GM21526 (cell line): ENCODE measurements around the gene WDR33.

Experiments
- ATAC-seq: cut with Tn5 transposase; IDR thresholded peaks from one replicate; pipeline ENCODE4 v1.9.1; 2021; ENCODE audit warnings: moderate library complexity; ENCODE audit not compliant: unreplicated experiment, low FRiP score

Gene WDR33

GRCh38 chr2:127661072-127661649, 149.8 kb downstream of the WDR33 start:
- ATAC-seq: no peak

DNA sequence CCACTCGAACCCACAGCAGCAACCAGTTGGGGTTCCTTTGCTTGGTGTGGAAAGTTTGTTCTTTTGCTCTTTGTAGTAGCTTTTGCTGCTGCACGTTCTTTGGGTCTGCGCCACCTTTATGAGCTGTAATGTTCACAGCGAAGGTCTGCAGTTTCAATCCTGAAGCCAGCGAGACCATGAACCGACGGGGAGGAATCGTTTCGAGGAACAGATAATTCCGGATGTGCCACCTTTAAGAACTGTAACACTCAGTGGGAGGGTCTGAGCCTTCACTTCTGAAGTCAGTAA, 150.7 kb downstream of the WDR33 start:
- ATAC-seq: no peak

- no peak for ATAC-seq
Observed at GRCh38 chr2:127659408-127660290, 151.3 kb downstream of the WDR33 start.

- ATAC-seq: no peak
Observed at GRCh38 chr2:127658641-127659407, 152.1 kb downstream of the WDR33 start.

DNA sequence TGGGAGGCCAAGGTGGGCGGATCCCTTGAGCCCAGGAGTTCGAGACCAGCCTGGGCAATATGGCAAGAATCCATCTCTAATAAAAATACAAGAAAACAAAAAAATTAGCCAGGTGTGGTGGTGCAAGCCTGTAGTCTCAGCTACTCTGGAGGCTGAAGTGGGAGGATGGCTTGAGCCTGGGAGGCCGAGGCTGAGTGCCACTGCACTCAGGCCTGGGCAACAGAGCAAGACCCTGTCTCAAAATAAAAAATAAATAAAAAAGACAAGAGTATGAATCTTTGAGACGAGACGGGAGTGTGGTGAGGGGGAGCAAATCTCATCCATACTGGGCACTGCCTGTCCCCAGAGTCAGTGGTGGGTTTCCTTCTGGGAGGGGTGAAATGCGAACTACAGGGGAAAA, 152.8 kb downstream of the WDR33 start:
- ATAC-seq: no peak

GRCh38 chr2:127657232-127657595, 153.8 kb downstream of the WDR33 start:
- ATAC-seq: no peak

DNA sequence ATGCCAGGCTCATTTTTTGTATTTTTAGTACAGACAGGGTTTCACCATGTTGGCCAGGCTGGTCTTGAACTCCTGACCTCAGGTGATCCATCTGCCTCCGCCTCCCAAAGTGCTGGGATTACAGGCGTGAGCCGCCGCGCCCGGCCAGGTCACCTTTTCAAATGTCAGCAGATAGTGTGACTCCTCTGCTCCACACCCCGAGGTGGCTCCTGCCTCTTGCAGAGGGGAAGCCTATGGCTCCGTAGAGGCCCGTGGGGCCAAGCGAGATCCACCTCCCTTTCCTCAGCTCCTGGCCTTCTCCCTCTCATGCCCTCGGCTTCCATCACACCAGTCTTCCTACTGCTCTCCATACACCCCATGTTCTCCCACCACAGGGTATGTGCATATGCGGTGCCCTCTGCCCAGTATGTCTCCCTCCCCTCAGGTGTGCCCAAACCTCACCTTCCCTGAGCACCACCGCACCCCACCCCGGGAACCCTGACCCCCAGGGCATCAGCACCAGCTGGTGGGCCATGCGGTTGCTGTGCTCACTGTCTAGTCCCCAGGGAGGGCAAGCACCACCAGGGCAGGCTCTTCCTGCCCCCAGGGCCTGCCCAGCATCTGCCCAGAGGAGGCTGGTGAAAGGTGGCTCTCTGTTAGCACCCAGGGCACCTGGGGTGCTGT, 154.3 kb downstream of the WDR33 start:
- ATAC-seq: no peak

DNA sequence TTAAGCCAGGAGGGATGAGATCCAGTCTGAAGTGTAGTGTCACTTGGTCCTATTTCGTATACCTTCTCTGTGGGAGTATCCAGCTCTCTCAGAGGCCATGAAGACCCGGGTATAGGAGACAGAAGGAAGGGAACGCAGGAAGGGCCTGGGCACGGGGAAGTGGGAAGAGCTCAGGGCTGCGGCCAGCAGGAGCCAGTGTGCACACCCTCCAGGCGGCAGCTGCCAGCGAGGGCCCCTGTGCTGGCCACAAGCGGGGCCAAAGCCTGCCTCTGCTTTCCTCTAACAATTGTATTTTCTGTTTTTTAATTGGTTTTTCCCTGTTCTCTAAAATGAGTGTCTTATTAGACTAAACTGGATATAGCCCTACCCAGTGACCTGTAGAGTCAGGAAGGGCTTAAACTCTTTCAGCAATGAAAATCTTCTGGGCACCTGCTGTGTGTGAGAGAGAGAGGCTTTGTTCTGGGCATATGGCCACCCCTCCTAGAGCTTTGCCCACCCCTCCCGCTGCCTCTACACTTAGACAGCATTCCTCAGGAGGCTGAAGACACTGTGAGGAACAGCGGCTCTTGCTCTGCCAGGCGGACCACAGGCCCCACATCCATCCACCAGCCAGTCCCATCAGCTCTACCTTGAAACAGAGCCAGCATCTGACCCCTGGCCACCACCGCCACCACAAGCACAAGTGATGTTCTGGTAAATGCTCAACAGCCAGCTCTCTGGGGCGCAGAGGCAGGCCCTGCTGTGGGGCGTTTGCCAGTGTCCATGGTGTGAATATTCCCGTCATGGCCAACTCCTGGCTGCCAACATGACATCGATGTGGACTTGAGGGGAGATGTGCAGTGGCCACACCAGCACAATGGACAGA, 155.5 kb downstream of the WDR33 start:
- ATAC-seq: no peak

GRCh38 chr2:127654838-127655175, 156.2 kb downstream of the WDR33 start:
- ATAC-seq: no peak

- ATAC-seq: no peak
Observed at GRCh38 chr2:127654084-127654837, 156.7 kb downstream of the WDR33 start.

DNA sequence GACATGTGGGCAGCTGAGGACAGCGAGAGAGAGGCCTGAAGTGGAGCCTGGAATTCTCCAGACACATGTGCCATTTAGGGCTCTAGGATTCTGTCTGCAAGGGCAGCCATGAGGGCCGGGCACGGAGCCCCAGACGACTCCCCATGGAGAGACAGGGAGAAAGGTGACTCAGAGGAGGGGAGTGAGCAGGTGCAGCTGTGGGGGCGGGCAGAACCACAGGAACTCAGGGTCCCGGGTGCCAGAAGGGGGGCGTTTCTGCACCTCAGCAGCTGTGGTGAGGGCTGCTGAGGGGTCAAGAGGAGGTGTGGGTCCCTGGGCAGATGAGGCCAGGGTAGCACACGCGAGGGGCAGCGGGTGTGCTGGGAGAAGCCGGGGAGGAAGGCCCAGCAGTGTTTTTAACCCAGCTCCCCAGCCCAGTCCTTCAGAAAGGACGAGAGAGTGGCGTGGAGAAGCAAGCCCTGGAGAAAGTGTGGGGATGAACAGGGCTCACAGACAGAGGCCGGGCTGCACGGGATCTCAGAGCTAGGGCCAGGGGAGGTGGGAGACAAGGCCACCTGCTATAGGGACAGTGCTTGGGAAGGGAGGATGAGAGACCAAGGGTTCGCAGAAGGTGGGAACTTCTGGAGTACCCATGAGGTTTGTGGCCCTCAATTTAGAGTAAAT, 157.4 kb downstream of the WDR33 start:
- ATAC-seq: no peak

DNA sequence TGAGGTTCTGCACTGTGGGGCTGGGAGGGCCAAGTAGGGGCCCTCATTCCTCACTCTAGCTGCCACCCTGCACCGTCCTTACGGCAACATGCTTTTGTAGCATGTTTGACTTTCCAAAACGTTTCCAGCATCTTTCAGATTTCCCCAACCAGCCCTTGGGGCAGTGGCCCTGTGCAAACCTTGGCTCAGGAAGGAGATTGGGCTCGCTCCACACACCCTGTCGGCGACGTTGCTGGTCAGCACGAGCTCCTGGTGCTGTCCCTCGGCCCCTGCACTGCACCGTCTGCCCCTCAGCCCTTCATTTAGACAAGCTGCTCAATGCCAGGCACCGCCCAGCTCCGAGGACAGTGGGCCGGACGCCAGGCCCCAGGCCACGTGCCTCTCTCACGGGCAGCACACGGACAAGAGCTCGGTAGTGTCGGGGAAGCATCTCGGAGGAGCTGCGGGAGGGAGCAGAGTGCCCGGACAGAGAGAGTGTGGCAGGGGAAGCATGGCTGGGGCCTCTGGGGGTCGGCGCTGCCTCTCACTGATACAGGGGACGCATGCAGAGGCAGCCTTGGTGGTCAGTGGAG, 158.1 kb downstream of the WDR33 start:
- no peak for ATAC-seq

DNA sequence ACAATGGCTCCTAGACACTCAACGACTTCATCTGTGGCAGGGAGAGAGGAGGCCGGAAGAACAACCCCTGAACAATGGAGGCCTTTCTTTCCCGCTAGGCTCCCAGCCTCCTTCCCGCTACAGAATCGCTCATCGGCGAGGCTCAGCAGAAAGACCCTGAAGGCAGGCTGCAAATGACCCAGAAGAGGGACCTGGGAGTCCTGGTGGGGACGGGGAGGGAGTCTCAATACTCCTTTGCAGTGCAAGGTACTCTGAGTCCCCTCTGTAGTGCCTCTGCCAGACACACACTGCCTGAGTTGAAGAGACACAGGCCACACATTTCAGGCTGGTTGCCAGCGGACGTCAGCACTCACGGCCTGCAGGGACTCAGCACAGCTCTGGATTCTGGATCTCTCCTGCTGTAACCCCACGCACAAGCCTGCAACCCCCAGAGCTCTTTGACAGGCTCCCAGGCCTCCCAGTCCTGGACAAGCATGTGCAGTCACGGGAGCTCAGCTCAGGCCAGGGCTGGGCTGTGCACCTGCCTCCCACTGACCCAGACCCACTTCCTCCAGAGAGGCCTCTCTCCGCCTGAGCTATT, 158.9 kb downstream of the WDR33 start:
- ATAC-seq: no peak

DNA sequence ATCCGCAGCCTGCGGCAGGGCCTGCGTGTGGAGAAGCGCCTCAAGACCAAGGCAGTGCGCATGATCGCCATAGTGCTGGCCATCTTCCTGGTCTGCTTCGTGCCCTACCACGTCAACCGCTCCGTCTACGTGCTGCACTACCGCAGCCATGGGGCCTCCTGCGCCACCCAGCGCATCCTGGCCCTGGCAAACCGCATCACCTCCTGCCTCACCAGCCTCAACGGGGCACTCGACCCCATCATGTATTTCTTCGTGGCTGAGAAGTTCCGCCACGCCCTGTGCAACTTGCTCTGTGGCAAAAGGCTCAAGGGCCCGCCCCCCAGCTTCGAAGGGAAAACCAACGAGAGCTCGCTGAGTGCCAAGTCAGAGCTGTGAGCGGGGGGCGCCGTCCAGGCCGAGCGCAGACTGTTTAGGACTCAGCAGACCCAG, 159.6 kb downstream of the WDR33 start:
- ATAC-seq: no peak
